PC-9 (cell line): Measurements from ENCODE around the gene MYO5A.

Experiments used
- CTCF ChIP-seq: fragments of 200-600 bp; sonication (generic); conservative IDR thresholded peaks from 2 replicates; pipeline ENCODE4 v1.6.1; 2017; ENCODE audit warnings: mixed run types, antibody characterized with exemption, mild to moderate bottlenecking, moderate library complexity
- EZH2 ChIP-seq: fragments of 200-600 bp; sonication (generic); IDR thresholded peaks from 2 replicates; pipeline ENCODE4 v1.8.0; 2017; ENCODE audit warnings: antibody characterized with exemption, low read depth

GRCh38 chr15:52361494-52361893 is 167.2 kb downstream of the MYO5A start:
- no peak for TF ChIP-seq CTCF
- TF ChIP-seq EZH2 = no peak
